LoVo (cell line): ENCODE measurements around the gene ZNF284.
A peak's percentile ranks its signal among the peaks of the same experiment; 100 is the strongest.

ENCODE experiments used
- DNase-seq: peaks from one replicate; pipeline ENCODE4 v3.0.0-alpha.2; 2016; ENCODE audit warnings: low spot score

ZNF284 gene

GRCh38 chr19:44071824-44072542 is at the start of gene ZNF284:
Gene ZNF284, plus strand, starts transcription at chr19:44072159. Its CDS starts 4,231 bp downstream, at chr19:44076390.
- no peak for DNase-seq

- no peak for DNase-seq
Measured at GRCh38 chr19:44024900-44025216, 47.1 kb upstream of the ZNF284 start.

GRCh38 chr19:44025217-44025936 is 46.6 kb upstream of the ZNF284 start, which contains the start of gene ZNF222:
Gene ZNF222, plus strand, starts transcription at chr19:44025379. Its CDS starts 58 bp downstream, at chr19:44025437.
- peak; percentile 27 for DNase-seq

GRCh38 chr19:44026622-44027021 is 45.3 kb upstream of the ZNF284 start:
- no peak for DNase-seq

- no peak for DNase-seq
Measured at GRCh38 chr19:44032001-44032610, 39.9 kb upstream of the ZNF284 start.

- DNase-seq, result no peak
Measured at GRCh38 chr19:44042147-44042546, 29.8 kb upstream of the ZNF284 start.

GRCh38 chr19:44050740-44051649 is 21.0 kb upstream of the ZNF284 start:
- DNase-seq, result no peak

- DNase-seq, result no peak
Measured at GRCh38 chr19:44051650-44052402, 20.1 kb upstream of the ZNF284 start, which contains the start of gene ZNF223. Gene ZNF223, plus strand, starts transcription at chr19:44052036. Its CDS starts 3,141 bp downstream, at chr19:44055177.

- DNase-seq, result no peak
Measured at GRCh38 chr19:44055870-44056269, 16.1 kb upstream of the ZNF284 start.

- no peak for DNase-seq
Measured at GRCh38 chr19:44059229-44059628, 12.7 kb upstream of the ZNF284 start.

- no peak for DNase-seq
Measured at GRCh38 chr19:44061038-44061437, 10.9 kb upstream of the ZNF284 start.

- DNase-seq, result no peak
Measured at GRCh38 chr19:44066305-44066704, 5.7 kb upstream of the ZNF284 start.

- DNase-seq, result no peak
Measured at GRCh38 chr19:44069415-44069814, 2.5 kb upstream of the ZNF284 start.

GRCh38 chr19:44072543-44073401 is 813 bp downstream of the ZNF284 start:
- DNase-seq, result no peak

- DNase-seq, result no peak
Measured at GRCh38 chr19:44076325-44076724, 4.4 kb downstream of the ZNF284 start.

GRCh38 chr19:44092108-44092507 is 20.1 kb downstream of the ZNF284 start:
- DNase-seq, result no peak

GRCh38 chr19:44093931-44094765 is 22.2 kb downstream of the ZNF284 start, which contains the start of gene ZNF224:
Gene ZNF224, plus strand, starts transcription at chr19:44094361. Its CDS starts 3,513 bp downstream, at chr19:44097874.
- DNase-seq, result peak; percentile 88

GRCh38 chr19:44107751-44108150 is 35.8 kb downstream of the ZNF284 start:
- DNase-seq, result no peak

GRCh38 chr19:44109458-44109857 is 37.5 kb downstream of the ZNF284 start:
- no peak for DNase-seq
